GM23248 (cell line): Measurements from ENCODE around the gene SP3.

Source experiments
- EZH2 ChIP-seq: fragments of 200-600 bp; sonication (generic); IDR thresholded peaks from 2 replicates; pipeline ENCODE4 v1.6.1; 2018; ENCODE audit warnings: antibody characterized with exemption, mild to moderate bottlenecking; ENCODE audit not compliant: insufficient read depth, poor library complexity, severe bottlenecking
- EZH2phosphoT487 ChIP-seq: fragments of 200-600 bp; sonication (generic); IDR thresholded peaks from 2 replicates; pipeline ENCODE4 v1.6.1; 2018; ENCODE audit warnings: antibody characterized with exemption, moderate library complexity, mild to moderate bottlenecking, low read depth; ENCODE audit not compliant: insufficient read depth

- TF ChIP-seq EZH2, result no peak
- no peak for TF ChIP-seq EZH2phosphoT487
Measured at GRCh38 chr2:173999272-173999671, 34.1 kb upstream of the SP3 start.
